B cell (primary cell): ENCODE data around the gene ATAD3A. TPM values are rescaled to one million over a fixed set of nuclear protein-coding genes. Genes with fewer than 3 reads are reported as not detected.

Source experiments
- ATAC-seq: fragments of 200-7000 bp; cut with Tn5 transposase; one replicate; pipeline ENCODE4 v1.10.0; 2021; ENCODE audit warnings: low read depth, mild to moderate bottlenecking, moderate number of reproducible peaks, moderate library complexity
- CTCF ChIA-PET: fragments of 350-600 bp; sonication (Branson Sonifier 250); formaldehyde crosslinking; loops from one replicate; lab custom pipeline; 2021; ENCODE audit warnings: antibody characterized with exemption, inconsistent platforms; lab: Charles Lee
- POLR2A ChIA-PET: fragments of 350-600 bp; sonication (Branson Sonifier 250); formaldehyde crosslinking; loops from one replicate; lab custom pipeline; 2021; ENCODE audit warnings: antibody characterized with exemption; lab: Charles Lee
- DNase-seq: peaks from one replicate; pipeline ENCODE4 v3.0.0; 2013
- H2AFZ ChIP-seq: 2 replicates; pipeline ENCODE4 v1.6.1; 2012; ENCODE audit warnings: mild to moderate bottlenecking, low read depth, low read length; ENCODE audit not compliant: insufficient read depth, poor library complexity, severe bottlenecking
- H3K27ac ChIP-seq, 2 donors: 1 replicate in 1 of 2; 2 replicates in 1 of 2; pipeline ENCODE4 v1.5.1; 2012 to 2013; ENCODE audit warnings: low read length in 2 of 2, mild to moderate bottlenecking in 2 of 2, moderate library complexity in 1 of 2
- H3K27me3 ChIP-seq, 4 experiments: fragments of 200-600 bp in 1 of 4; sonication (generic) in 1 of 4; replicated peaks in 1 of 4; 1 replicate in 2 of 4; 2 replicates in 2 of 4; pipeline versions ENCODE4 v1.6.1 to v1.7.0; 2013 to 2016; ENCODE audit warnings: low read length in 3 of 4, mild to moderate bottlenecking in 2 of 4, mixed read lengths in 1 of 4, moderate library complexity in 1 of 4; ENCODE audit not compliant: insufficient read depth in 4 of 4, control insufficient read depth in 3 of 4; ENCODE audit errors: control extremely low read depth in 1 of 4
- H3K36me3 ChIP-seq, 2 experiments: replicated peaks in 1 of 2; 1 replicate in 1 of 2; 2 replicates in 1 of 2; pipeline versions ENCODE4 v1.6.1 to v1.7.1; 2013; ENCODE audit warnings: low read length in 1 of 2; ENCODE audit not compliant: insufficient read depth in 2 of 2, control insufficient read depth in 1 of 2; ENCODE audit errors: control extremely low read depth in 1 of 2, extremely low read depth in 1 of 2
- H3K4me1 ChIP-seq, 2 donors: fragments of 200-600 bp in 1 of 2; sonication (generic) in 1 of 2; 1 replicate in 1 of 2; 2 replicates in 1 of 2; pipeline versions ENCODE4 v1.5.1 to v1.6.1; 2013 to 2017; ENCODE audit warnings: low read length in 2 of 2; ENCODE audit not compliant: control insufficient read depth in 2 of 2, insufficient read depth in 2 of 2
- H3K4me2 ChIP-seq: replicated peaks from 2 replicates; pipeline ENCODE3; 2012; ENCODE audit warnings: mild to moderate bottlenecking, low read depth, low read length; ENCODE audit not compliant: poor library complexity, severe bottlenecking
- H3K4me3 ChIP-seq, 5 experiments: fragments of 200-600 bp in 1 of 5; sonication (generic) in 1 of 5; 1 replicate in 3 of 5; 2 replicates in 2 of 5; pipeline versions ENCODE4 v1.5.1 to v1.7.0; 2011 to 2016; ENCODE audit warnings: low read length in 4 of 5, mild to moderate bottlenecking in 4 of 5, low read depth in 2 of 5, control low read depth in 1 of 5, moderate library complexity in 1 of 5; ENCODE audit not compliant: insufficient read depth in 1 of 5; ENCODE audit errors: control extremely low read depth in 1 of 5, extremely low read depth in 1 of 5
- H3K79me2 ChIP-seq: fragments of 200-600 bp; sonication (generic); one replicate; pipeline ENCODE4 v1.6.0; 2016; ENCODE audit warnings: low read length; ENCODE audit not compliant: control insufficient read depth, insufficient read depth
- H3K9ac ChIP-seq: fragments of 200-600 bp; sonication (generic); 2 replicates; pipeline ENCODE4 v1.6.1; 2017; ENCODE audit warnings: mild to moderate bottlenecking, low read length, moderate library complexity
- H3K9me3 ChIP-seq, 3 donors: one replicate each; pipeline versions ENCODE4 v1.6.1 to v1.7.1; 2013; ENCODE audit warnings: low read length in 2 of 3; ENCODE audit not compliant: control insufficient read depth in 2 of 3, insufficient read depth in 1 of 3; ENCODE audit errors: control extremely low read depth in 1 of 3
- H4K20me1 ChIP-seq: 2 replicates; pipeline ENCODE4 v1.6.0; 2012; ENCODE audit warnings: mild to moderate bottlenecking, low read length; ENCODE audit not compliant: insufficient read depth, control insufficient read depth, poor library complexity, severe bottlenecking
- H3K27ac Mint-ChIP-seq: one replicate; pipeline ENCODE4 v1.8.0; 2021; ENCODE audit warnings: mixed read lengths
- H3K27me3 Mint-ChIP-seq: one replicate; pipeline ENCODE4 v1.8.0; 2021; ENCODE audit warnings: mixed read lengths
- H3K4me1 Mint-ChIP-seq: one replicate; pipeline ENCODE4 v1.8.0; 2021; ENCODE audit warnings: mixed read lengths
- H3K4me3 Mint-ChIP-seq: one replicate; pipeline ENCODE4 v1.8.0; 2021; ENCODE audit warnings: mixed read lengths
- H3K9me3 Mint-ChIP-seq: one replicate; pipeline ENCODE4 v1.8.0; 2022; ENCODE audit warnings: mixed read lengths; ENCODE audit not compliant: insufficient read depth
- CTCF ChIP-seq: fragments of 200-600 bp; IDR thresholded peaks from one replicate; pipeline ENCODE4 v1.8.0; 2022; ENCODE audit warnings: antibody characterized with exemption, mild to moderate bottlenecking
- EZH2 ChIP-seq: IDR thresholded peaks from 2 replicates; pipeline ENCODE4 v1.6.1; 2012; ENCODE audit warnings: borderline replicate concordance, low read depth, mild to moderate bottlenecking, moderate library complexity, low read length; ENCODE audit not compliant: insufficient read depth, poor library complexity, severe bottlenecking
- WGBS: methylation state at CpG from one replicate; pipeline ENCODE4 v1.1.5; 2013; ENCODE audit warnings: missing lambda C conversion rate; ENCODE audit not compliant: insufficient coverage; 5-methylcytosine and 5-hydroxymethylcytosine counted together
- intact Hi-C: fragments of 100-400 bp; cut with micrococcal nuclease; formaldehyde crosslinking; loops from one replicate; pipeline ENCODE4 v1.10.0; 2022
- polyA plus RNA-seq: library from polyadenylated mRNA; depleted of rRNA; stranded (reverse); fragments of >200 nt; gene quantifications from 2 replicates; pipeline ENCODE4 v1.2.3, GENCODE V29; 2012
- total RNA-seq, 2 donors: library from RNA; stranded (reverse); fragments of 120-200 nt in 1 of 2; gene quantifications; 1 replicate in 1 of 2; 2 replicates in 1 of 2; pipeline versions ENCODE4 v1.2.3 to v1.2.4, GENCODE V29; 2013 to 2022

The ATAD3A gene
- total and polyA plus RNA-seq, 2 donors (not counting 1 experiment from before 2014, with no cell fraction given), result 17.5 to 17.8 TPM

GRCh38 chr1:1528301-1529267 is 16.6 kb downstream of the ATAD3A start:
- no peak for DNase-seq
- no peaks in the 10 kb centered on the region for H3K27me3 ChIP-seq
- no peak overlapping the region for H3K4me3 Mint-ChIP-seq
- TF ChIP-seq EZH2 (no peak), CTCF (no peak)
- H3K9me3 ChIP-seq, result peaks cover 1 to 19% (median 4%) of the 10 kb centered on the region in 3 donors
- no peaks in the 10 kb centered on the region for H3K79me2 ChIP-seq
- no peak for ATAC-seq
- H3K4me2 ChIP-seq, result no peak overlapping the region
- no peaks in the 10 kb centered on the region for H3K4me1 Mint-ChIP-seq
- no peak overlapping the region for H3K4me3 ChIP-seq
- ChIA-PET CTCF (interaction anchor here (0.6 kb wide), 1 partner anchor 18 kb away, joined by 3 read pairs; no protein-coding TSS in a partner anchor), POLR2A (no interaction called here)
- no peak overlapping the region for H2AFZ ChIP-seq
- peaks cover 0 to 7% of the 10 kb centered on the region in 2 experiments for H3K36me3 ChIP-seq
- no peaks in the 10 kb centered on the region for H3K27me3 Mint-ChIP-seq
- H4K20me1 ChIP-seq, result no peaks in the 10 kb centered on the region
- no peak overlapping the region for H3K27ac ChIP-seq
- 97% methylated on average over 31 of the region's 37 CpGs for WGBS
- peaks cover 4% of the 10 kb centered on the region for H3K9me3 Mint-ChIP-seq
- no peak overlapping the region for H3K27ac Mint-ChIP-seq
- no peaks in the 10 kb centered on the region for H3K4me1 ChIP-seq
- H3K9ac ChIP-seq, result no peak overlapping the region
- intact Hi-C loops, result no loop called here

- H3K4me2 ChIP-seq, result no peak overlapping the region
- H3K79me2 ChIP-seq, result no peaks in the 10 kb centered on the region
- CTCF ChIA-PET, result interaction anchor here (0.6 kb wide), 1 partner anchor 17 kb away, joined by 3 read pairs; no protein-coding TSS in a partner anchor
- no peak overlapping the region for H2AFZ ChIP-seq
- H3K9me3 Mint-ChIP-seq, result peaks cover 4% of the 10 kb centered on the region
- POLR2A ChIA-PET, result no interaction called here
- H3K4me3 Mint-ChIP-seq, result no peak overlapping the region
- H3K4me3 ChIP-seq, result no peak overlapping the region
- H4K20me1 ChIP-seq, result no peaks in the 10 kb centered on the region
- no peaks in the 10 kb centered on the region for H3K27me3 ChIP-seq
- no peaks in the 10 kb centered on the region for H3K4me1 ChIP-seq
- H3K36me3 ChIP-seq, result peaks cover 0 to 5% of the 10 kb centered on the region in 2 experiments
- over 99% methylated on average over 14 of the region's 18 CpGs for WGBS
- H3K4me1 Mint-ChIP-seq, result no peaks in the 10 kb centered on the region
- ATAC-seq (no peak), DNase-seq (no peak)
- no peak for TF ChIP-seq EZH2
- no peak for TF ChIP-seq CTCF
- H3K9me3 ChIP-seq, result peaks cover 1 to 19% (median 4%) of the 10 kb centered on the region in 3 donors
- H3K9ac ChIP-seq, result no peak overlapping the region
- intact Hi-C loops, result no loop called here
- H3K27ac Mint-ChIP-seq, result no peak overlapping the region
- no peak overlapping the region for H3K27ac ChIP-seq
- no peaks in the 10 kb centered on the region for H3K27me3 Mint-ChIP-seq
Measured at GRCh38 chr1:1529321-1529720, 17.4 kb downstream of the ATAD3A start.
